HL-60/S4 treated with retinoic acid at 250 ng/mL for 4 days and 3 days (cell line): ENCODE results near the gene CSNK1G1.
"Not testable (repeated sequence)": the region's sequence is repeated elsewhere in the genome, so short reads cannot be mapped to it uniquely, and the experiment has no call there.

Source experiments
- in situ Hi-C: fragments of 300-500 bp; cut with MboI; formaldehyde crosslinking; loops from 2 replicates; pipeline ENCODE4 v1.7.0; 2022; ENCODE audit warnings: low sequenced_read_pairs

Gene CSNK1G1

DNA sequence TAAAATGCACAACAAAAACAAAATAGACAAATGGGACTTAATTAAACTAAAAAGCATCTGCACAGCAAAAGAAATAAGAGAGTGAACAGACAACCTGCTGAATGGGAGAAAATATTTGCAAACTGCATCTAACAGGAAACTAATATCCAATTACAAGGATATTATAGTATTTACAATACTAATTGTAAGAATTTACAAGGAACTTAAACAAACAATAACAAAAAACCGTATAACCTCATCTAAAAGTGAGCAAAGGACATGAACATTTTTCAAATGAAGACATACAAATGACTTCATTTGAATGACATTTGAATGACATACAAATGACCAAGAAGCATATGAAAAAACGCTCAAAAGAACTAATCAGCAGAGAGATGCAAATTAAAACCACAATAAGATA, 66.4 kb downstream of the CSNK1G1 start:
- in situ Hi-C loops: no loop called here

DNA sequence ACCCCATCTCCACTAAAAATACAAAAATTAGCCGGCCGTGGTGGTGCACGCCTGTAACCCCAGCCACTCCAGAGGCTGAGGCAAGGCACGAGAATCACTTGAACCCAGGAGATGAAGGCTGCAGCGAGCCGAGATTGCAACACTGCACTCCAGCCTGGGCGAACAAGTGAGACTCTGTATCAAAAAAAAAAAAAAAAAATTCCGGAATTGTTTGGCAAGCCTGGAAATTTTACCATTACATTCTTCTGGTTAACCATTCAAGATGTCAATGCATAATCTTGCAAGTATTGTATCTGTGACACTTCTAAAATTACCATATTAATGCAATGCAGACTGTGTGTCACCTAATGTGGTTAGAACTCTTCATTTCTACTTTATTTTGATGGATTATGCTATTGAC, 67.0 kb downstream of the CSNK1G1 start:
- in situ Hi-C loops: no loop called here

DNA sequence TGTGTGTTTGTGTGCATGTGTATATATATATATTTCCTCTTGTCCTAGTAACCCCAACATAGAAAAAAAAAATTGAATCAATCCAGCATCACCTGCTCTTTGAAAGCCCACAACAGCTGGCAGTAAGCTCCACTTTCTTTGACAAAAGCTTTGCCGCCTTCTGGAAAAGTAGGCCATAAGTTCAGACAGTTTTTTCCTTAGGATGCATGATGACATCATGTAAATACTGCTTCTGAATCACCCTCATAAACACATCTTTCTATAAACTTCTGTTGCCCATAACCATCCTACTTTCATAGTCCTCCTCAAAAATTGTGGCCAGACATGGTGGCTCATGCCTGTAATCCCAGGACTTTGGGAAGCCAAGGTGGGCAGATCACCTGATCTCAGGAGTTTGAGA, 67.4 kb downstream of the CSNK1G1 start:
- in situ Hi-C loops: no loop called here

DNA sequence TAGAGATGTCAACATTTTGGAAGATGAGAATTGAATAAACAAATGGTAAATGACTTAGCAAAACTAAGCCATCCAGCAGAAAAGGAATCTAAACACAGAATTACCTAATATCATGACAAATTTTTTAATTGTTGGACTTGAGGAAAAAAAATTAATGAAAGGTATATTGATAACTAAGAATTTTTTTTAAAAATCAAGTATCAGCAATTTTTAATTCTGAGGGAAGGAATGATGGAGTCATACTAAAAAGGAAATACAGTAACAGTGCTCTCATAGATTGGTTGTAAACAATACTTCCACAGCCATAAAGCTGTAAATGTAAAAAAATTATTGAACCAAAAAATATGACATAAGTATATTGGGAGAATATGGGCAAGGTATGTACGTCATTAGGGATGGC, 68.0 kb downstream of the CSNK1G1 start:
- in situ Hi-C loops: no loop called here

DNA sequence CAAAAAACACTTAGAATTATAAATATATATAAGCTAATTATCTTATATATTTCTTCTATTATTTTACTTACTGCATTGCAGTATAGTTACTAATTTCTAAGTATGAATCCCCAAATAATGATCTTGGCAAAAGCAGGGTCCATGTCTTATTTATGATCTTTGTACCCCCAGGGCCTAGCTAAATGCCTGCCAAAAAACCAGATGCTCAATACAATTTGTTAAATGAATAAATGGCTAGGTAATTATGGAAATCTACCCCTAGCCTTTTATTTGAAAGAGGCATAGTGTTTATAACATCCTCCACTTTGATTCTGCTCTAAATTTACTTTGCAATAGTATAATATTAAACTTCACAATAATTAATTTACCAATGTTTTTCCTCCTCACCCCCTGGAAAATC, 69.5 kb downstream of the CSNK1G1 start:
- in situ Hi-C loops: no loop called here

DNA sequence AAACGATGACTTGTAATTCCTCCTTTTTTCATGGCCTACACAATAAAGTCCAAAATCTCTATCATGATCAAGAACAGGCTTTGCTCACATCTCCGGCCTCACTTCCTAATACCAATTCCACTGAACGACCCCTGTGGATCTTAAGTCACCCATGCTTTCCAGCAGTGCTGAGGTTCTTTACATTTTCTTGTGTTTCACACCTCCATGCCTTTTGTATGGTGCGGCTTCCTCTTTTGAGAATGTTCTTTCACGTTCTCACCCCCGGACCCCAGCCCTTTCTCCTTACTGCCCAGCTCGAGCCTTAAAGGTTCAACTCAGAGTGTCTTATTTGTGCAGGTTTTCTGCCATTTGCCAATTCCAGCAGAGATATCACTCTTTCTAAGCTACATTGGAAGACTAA, 70.1 kb downstream of the CSNK1G1 start:
- in situ Hi-C loops: no loop called here

DNA sequence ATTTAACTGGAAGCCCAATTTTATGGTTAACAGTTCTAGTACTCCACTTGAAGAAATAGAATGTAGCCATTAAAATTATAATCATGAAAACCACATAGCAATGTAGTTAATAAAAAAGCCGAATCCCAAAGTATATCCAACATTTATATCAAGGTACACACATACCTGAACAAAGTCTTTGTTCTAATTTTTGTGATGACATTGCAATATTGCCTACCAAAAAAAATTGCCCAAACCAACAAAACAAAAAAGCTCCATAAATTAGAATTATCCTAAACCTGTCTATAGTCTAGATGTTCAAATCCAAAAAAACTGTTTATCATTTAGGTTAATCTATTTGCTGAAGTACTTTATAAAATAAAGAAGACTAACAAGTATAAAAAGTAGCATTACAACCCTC, 70.8 kb downstream of the CSNK1G1 start:
- in situ Hi-C loops: no loop called here

DNA sequence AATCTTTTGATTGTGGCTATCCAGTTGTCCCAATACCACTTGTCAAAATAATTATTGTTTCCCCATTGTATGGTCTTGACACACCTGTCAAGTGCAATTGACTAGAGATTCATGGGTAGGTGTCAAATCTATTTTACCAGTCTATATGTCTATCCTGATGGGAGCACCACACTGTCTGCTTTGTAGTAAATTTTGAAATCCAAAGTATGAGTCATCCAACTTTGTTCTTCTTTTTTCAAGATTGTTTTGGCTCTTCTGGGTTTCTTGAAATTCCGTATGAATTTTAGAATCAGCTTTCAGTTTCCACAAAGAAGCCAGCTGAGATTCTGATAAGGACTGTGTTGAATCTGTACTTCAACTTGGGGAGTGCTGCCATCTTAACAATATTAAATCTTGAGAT, 71.9 kb downstream of the CSNK1G1 start:
- in situ Hi-C loops: no loop called here

DNA sequence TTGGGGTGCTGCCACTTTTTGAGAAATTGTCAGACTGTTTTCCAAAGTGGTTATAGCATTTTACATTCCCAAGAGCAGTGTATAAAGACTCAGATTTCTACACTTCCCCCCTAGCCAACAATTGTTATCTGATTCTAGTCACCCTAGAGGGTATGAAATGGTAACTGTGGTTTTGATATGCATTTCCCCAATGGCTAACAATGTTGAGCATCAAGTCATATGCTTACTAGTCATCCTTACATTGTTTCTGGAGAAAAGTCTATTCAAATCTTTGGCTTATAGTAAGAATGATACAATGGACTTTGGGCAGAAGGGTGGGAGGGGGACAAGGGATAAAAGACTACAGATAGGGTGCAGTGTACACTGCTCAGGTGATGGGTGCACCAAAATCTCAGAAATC, 73.3 kb downstream of the CSNK1G1 start:
- in situ Hi-C loops: no loop called here

DNA sequence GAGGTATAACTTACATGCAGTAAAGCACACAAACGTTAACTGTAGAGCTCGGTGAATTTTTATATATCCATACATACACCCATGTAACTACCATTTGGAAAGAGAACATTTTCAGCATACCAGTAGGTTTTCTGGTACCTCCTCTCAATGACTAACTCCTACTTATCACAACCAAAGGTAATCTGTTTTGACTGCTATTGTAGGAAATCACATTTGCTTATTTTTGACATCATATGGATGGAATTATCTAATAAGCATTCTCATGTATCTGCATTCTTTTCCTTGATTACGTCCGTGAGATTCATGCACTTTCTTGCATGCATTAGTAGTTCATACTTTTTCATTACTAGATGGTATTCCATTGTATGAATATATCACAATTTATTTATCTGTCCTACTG, 76.8 kb downstream of the CSNK1G1 start:
- in situ Hi-C loops: no loop called here

DNA sequence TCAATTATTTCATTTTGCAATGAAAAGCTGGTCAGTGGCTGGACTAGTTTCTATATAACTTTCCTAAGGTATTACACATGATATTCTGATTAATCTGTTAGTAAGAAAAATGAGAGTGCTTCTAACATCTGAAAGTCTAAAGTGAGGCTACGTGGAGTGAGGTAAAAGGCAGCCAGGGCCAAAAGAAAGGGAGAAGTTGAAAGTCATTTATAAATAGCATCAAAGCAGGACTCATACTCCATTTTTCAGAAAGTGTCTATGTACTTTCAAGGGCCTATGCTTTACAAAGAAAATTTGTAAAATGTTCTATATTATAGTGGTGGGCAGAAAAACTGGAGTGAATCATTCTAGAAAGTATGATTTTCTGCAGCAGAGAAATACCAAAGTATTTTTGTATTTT, 80.0 kb downstream of the CSNK1G1 start:
- in situ Hi-C loops: no loop called here

DNA sequence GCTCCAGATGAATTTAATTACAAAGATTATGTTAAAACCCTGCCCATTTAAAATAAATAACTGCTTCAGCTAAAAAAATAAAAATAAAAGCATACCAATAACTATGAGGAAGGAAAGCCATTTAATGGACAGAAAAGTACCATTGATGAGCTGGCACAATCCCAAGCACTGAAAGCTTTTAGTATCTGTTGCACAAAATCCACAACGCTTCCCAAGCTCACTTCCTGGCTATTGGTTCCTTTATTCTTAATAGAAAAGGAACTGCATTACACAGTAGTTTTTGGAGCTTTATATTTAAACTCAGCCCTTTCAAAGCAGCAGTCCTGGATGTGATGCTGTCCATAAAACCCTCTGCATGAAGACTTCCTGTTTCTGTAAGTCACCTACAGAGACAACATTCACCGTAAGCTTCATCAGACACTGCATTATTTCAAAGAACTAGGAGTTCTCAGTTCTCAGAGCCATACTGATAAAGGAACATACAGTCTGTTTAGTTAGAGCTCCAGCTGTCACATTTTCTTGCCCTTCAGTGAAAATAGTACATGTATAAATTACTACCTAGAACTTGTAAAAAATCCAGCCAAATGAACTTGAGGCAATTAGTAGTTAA, 81.5 kb downstream of the CSNK1G1 start:
- in situ Hi-C loops: no loop called here

DNA sequence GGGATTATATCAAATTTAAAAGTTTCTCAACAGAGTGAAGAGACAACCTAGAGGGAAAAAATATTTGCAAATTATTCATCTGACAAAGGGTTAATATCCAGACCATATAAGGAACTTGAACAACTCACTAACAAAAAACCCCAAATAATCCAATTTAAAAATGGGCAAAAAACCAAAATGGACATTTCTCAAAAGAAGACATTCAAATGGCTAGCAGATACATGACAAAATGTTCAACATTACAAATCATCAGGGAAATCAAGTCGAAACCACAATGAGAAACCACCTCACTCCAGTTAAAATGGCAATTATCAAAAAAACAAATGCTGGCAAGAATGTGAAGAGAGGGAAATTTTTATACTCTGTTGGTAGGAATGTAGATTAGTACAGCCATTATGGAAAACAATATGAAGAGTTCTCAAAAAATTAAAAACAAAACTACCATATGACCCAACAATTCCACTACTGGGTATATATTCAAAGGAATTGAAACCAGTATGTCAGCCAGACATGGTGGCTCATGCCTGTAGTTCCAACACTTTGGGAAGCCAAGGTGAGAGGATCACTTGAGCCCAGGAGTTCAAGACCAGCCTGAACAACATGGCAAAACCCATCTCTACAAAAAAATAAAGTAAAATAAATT, 88.5 kb downstream of the CSNK1G1 start:
- in situ Hi-C loops: no loop called here

DNA sequence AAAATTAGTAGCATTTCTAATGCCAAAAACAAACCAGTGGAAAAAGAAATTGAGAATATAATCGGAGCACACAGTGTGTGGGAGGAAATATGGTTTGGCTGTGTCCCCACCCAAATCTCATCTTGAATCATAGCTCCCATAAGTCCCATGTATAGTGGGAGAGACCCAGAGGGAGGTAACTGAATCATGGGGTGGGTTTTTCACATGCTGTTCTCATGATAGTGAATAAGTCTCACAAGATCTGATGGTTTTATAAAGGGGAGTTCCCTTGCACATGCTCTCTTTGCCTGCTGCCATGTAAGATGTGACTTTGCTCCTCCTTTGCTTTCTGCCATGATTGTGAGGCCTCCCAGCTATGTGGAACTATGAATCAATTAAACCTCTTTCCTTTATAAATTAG, 90.8 kb downstream of the CSNK1G1 start:
- in situ Hi-C loops: not testable (repeated sequence)

DNA sequence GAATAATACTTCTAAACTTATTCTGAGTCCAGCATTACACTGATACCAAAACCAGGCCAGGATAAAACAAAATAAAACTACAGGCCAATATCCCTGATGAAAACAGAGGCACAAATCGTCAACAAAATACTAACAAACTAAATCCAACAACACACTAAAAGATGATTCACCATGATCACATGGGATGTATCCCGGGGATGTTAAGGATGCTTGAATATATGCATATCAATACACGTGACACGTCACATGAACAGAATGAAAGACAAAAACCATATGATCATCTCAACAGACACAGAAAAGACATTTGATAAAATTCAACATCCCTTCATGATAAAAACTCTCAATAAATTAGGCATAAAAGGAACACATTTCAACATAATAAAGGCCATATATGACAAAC, 91.5 kb downstream of the CSNK1G1 start:
- in situ Hi-C loops: no loop called here

DNA sequence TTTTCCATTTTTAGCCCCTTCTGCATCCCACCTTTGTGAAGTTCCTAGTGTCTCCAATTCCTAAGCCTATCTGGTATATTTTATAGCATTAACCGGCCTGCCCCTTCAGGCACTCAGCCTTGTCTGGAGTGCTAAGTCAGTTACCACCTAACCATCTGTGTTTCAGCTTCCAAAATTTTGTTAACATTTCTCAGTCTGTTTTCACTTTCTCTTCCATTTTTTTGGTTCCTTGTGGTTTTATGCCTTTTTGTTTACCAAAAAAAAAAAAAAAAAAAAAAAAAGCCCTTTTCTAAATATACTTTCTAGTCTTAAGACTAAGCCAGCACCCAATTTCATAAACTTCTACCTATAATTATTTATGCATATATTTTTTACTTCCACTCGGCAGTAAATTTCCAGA, 92.4 kb downstream of the CSNK1G1 start:
- in situ Hi-C loops: no loop called here

DNA sequence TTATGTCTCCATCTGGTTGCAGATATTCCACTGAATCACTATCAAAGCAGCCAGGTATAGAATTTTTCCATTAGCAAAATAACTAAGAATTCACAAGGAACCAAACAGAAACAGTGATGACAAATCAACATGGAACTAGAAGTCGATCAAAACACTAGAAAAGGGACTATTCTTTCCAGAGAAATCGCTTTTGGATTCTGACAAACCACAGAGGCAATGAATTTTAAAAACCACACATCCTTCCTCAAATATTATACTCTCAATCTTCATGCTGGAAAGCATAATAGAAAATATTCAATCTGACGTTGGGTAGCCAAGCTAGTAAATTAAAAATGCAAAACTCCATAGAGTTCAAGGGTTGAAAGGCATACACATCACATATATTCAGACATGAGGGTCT, 99.9 kb downstream of the CSNK1G1 start:
- in situ Hi-C loops: no loop called here

DNA sequence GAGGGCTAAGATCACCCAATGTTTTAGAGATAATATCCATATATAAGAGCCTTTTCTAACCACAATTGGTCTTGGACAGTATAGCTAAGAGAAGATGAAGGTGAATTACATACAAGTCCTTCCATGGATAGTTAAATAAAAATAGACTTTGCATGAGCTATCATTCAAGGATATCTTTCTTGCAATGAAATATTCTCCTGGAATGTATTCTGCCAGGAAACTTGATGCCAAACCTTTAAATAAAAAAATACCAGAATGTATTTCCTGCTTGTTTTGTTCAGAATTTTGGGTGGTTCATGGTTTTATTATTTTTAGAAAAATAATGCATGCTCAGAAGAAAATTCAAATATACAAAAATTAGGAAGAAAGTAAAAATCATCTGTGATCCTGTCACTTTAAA, 104.3 kb downstream of the CSNK1G1 start:
- in situ Hi-C loops: no loop called here

DNA sequence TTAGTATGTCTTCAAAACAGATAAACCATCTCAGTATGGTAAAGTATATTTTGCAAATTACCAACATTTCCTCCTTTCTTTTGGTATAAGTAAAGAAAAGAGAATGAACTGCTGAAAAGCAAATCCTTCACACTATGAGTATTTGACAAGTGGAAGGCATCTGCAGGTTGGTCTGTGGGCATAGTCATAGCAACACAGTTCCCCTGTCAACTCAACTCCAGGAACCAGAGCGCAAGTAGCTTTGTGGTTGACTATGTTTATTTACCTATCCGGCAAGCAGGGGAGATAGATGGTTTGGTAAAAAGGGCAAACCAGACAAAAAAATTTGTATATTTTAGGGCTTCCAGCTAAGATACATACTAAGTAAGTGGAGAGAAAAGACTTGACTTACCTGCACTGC, 104.9 kb downstream of the CSNK1G1 start:
- in situ Hi-C loops: no loop called here

DNA sequence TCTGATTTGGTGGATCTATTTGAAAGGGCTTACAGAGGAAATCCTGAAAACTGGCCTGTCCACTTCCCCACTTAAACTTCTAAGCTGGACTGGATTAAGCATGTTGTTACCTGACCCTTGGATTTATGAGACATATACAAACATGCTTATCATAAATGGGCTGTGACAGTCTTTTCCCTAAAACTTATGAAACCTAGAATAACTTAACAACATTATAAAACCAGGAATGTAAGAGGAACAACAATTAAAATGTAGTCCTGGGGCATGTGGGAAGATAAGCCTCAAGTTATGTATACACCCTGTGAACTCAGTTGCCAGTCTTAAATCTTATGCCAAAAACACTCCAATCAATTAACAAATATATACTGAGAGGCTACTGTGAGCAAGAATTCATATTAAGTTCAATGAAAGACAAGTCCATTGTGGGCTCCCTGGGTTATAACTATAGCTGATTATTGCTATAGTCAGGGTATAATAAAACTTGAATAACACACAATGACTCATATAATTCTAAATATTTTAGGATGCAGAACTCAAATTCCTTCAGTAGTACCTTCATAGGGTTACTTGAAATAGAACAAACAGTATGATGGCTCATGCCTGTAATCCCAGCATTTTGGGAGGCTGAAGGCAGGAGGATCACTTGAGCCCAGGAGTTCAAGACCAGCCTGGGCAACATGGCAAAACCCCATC, 105.9 kb downstream of the CSNK1G1 start:
- in situ Hi-C loops: no loop called here

DNA sequence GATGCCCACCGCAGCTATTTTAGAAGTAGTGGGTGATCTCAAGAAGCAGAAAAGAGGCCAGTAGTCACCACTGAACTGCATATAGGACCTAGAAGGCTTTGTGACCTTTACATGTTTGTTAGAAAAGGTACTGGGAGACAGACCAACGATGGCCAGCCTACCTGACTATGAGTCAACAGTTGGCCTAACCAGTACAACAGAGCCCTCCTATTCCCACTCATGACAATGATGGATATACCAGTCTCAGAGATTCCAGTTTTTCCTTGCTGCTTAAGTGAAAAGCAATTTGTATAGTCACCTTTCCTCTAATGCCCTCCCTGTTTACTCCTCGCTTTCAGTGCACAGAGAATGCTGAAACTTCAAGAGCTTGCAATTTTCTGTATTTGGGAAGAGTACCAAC, 106.6 kb downstream of the CSNK1G1 start:
- in situ Hi-C loops: no loop called here

DNA sequence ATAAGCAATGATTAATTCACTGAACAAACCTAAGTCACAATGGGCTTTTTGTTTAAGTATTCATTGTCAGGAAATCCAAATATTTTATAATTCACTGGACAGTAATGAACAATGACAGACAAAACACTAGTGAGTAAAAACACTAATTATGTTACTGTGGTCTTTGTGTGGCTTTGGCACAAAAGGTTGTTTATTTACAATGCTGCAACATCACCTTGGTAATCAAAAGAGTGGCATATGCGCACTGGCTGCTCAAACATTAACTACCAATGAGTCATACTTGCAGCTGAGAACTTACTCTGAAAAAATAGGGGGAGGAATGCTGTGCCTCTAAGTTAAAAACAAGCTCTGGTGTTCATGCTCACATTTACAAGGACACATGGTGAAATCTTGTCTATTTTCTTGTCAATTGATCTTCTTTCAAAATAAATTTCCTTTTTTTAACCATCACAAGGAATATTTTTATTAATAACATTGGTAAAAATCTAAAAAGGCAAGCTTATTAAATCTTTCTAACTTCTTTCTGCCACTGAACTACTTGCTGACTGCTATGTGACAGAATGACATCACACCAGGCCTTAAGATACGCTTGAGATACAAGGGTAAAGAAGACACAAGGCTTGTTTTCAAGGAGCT, 107.9 kb downstream of the CSNK1G1 start:
- in situ Hi-C loops: no loop called here
